Lower leg skin (tissue), 3 donors: ENCODE measurements around the gene NKD1.

Source experiments
- CTCF ChIP-seq, 3 donors: fragments of 450-650 bp; IDR thresholded peaks; one replicate each; pipeline ENCODE4 v1.5.1; 2016; ENCODE audit warnings: antibody characterized with exemption in 3 of 3, mild to moderate bottlenecking in 3 of 3, moderate library complexity in 2 of 3
- POLR2A ChIP-seq, 2 donors: fragments of 450-650 bp; IDR thresholded peaks; one replicate each; pipeline ENCODE4 v1.6.1; 2016 to 2017; ENCODE audit warnings: antibody characterized with exemption in 2 of 2, mild to moderate bottlenecking in 1 of 2, moderate library complexity in 1 of 2

GRCh38 chr16:50644729-50645128, 96.5 kb downstream of the NKD1 start:
- no peak for TF ChIP-seq CTCF (IDR thresholded peaks at IDR 0.05)
- no peak for TF ChIP-seq POLR2A (IDR thresholded peaks at IDR 0.05)
